Neural crest cell (in vitro differentiated cells): ENCODE results near the gene DIP2B. TPM values are rescaled to one million over a fixed set of nuclear protein-coding genes. Genes with fewer than 3 reads are reported as not detected.

ENCODE experiments used
- DNase-seq: peaks from one replicate; pipeline ENCODE4 v3.0.0; 2021; ENCODE audit warnings: low read depth, mixed read lengths, low spot score
- H3K27ac Mint-ChIP-seq: one replicate; pipeline ENCODE4 v1.8.0; 2021; ENCODE audit warnings: mild to moderate bottlenecking, mixed read lengths; ENCODE audit not compliant: unreplicated experiment
- H3K27me3 Mint-ChIP-seq: 2 replicates; pipeline ENCODE4 v1.8.0; 2021; ENCODE audit warnings: low read depth, mild to moderate bottlenecking, mixed read lengths
- H3K36me3 Mint-ChIP-seq: 2 replicates; pipeline ENCODE4 v1.8.0; 2021; ENCODE audit warnings: low read depth, mild to moderate bottlenecking, mixed read lengths
- H3K4me1 Mint-ChIP-seq: 2 replicates; pipeline ENCODE4 v1.8.0; 2021; ENCODE audit warnings: mixed read lengths
- H3K4me3 Mint-ChIP-seq: one replicate; pipeline ENCODE4 v1.8.0; 2021; ENCODE audit warnings: mild to moderate bottlenecking, mixed read lengths
- H3K9me3 Mint-ChIP-seq: 2 replicates; pipeline ENCODE4 v1.8.0; 2021; ENCODE audit warnings: mixed read lengths
- CTCF ChIP-seq: fragments of 200-600 bp; sonication (generic); conservative IDR thresholded peaks from 2 replicates; pipeline ENCODE4 v1.5.0; 2021; ENCODE audit warnings: antibody characterized with exemption, mild to moderate bottlenecking
- total RNA-seq: library from RNA; stranded (reverse); gene quantifications from 2 replicates; pipeline ENCODE4 v1.2.1, GENCODE V29; 2021

Gene DIP2B
- total RNA-seq, 1 donor from 2014 or later, result 39.4 TPM

DNA sequence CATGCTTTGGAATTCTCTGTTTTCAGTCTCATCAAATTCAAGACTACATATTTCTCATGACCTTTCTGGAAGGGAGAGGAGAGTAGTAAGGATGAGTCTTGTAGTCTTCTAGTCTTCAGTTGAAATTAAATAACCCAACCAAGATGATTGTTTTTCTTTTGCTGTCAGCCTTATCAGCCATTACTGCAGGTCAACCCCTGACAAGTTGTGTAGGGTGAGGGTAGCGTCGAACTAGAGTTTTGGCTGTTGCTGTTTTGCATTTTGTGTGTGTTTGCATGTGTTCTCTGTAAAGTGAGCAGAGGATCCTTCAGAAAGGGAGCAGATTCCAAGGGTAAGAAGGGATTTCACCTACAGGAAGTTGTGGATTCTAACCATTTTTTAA is 28.4 kb downstream of the DIP2B start:
- no peak for DNase-seq

DNA sequence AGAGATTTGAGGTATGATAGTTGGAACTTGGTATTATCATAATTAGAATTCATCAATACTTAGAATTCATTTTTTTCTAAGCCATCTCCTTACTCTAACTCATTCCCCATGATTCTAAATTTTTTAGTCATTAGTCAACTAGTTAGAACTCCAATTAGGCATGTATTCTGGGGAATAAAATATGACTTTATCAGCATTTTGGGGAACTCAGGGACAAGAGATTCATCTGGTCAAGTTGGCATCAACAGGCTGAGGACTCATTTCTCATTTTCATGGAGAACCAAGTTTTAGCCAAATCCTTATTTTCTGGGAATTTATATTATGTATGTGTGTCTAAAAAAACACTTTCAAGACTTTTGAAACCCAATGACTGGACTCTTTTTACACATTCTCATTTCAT is 29.2 kb downstream of the DIP2B start:
- Mint-ChIP-seq H3K27ac (no peak overlapping the region), H3K9me3 (no peaks in the 10 kb centered on the region), H3K4me3 (no peak overlapping the region), H3K36me3 (peaks cover 2% of the 10 kb centered on the region), H3K4me1 (peaks cover 19% of the 10 kb centered on the region), H3K27me3 (no peaks in the 10 kb centered on the region)
- TF ChIP-seq CTCF, result no peak
- no peak for DNase-seq

More for the DNA sequence above, 28.4 kb downstream of the DIP2B start:
- Mint-ChIP-seq H3K4me1 (peaks cover 23% of the 10 kb centered on the region), H3K9me3 (no peaks in the 10 kb centered on the region), H3K36me3 (peaks cover 2% of the 10 kb centered on the region), H3K4me3 (no peak overlapping the region), H3K27ac (no peak overlapping the region), H3K27me3 (no peaks in the 10 kb centered on the region)
- no peak for TF ChIP-seq CTCF

GRCh38 chr12:50536831-50537537 is 32.2 kb downstream of the DIP2B start:
- no peaks in the 10 kb centered on the region for H3K9me3 Mint-ChIP-seq
- no peaks in the 10 kb centered on the region for H3K27me3 Mint-ChIP-seq
- H3K36me3 Mint-ChIP-seq, result peaks cover 2% of the 10 kb centered on the region
- no peak for DNase-seq
- no peak for TF ChIP-seq CTCF
- H3K4me1 Mint-ChIP-seq, result peaks cover 17% of the 10 kb centered on the region
- no peak overlapping the region for H3K27ac Mint-ChIP-seq
- no peak overlapping the region for H3K4me3 Mint-ChIP-seq

DNA sequence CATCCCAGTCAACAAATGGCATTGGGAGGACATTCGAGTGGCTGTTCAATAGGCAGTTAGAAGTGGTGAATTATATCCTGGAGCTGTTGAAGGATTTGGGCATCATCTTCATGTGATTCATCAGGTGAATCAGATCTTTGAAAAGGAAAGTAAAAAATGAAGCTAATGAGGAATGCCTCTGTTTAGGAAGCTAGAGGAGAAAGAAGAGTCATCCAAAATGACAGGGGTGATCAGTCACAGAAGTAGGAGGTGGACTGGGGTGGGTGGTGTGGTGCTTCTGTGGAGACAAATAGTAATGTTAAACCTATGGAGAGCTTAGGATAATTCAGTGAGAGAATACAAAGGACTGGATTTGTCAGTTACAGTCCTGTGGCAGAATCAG is 32.7 kb downstream of the DIP2B start:
- no peak for DNase-seq
- Mint-ChIP-seq H3K4me1 (peaks cover 17% of the 10 kb centered on the region), H3K4me3 (no peak overlapping the region), H3K27me3 (no peaks in the 10 kb centered on the region), H3K27ac (no peak overlapping the region), H3K9me3 (no peaks in the 10 kb centered on the region), H3K36me3 (peaks cover 2% of the 10 kb centered on the region)
- TF ChIP-seq CTCF, result no peak

- Mint-ChIP-seq H3K4me1 (peaks cover 17% of the 10 kb centered on the region), H3K9me3 (no peaks in the 10 kb centered on the region), H3K27me3 (no peaks in the 10 kb centered on the region), H3K36me3 (peaks cover 2% of the 10 kb centered on the region), H3K27ac (no peak overlapping the region), H3K4me3 (no peak overlapping the region)
- no peak for DNase-seq
- TF ChIP-seq CTCF, result no peak
These were observed 33.4 kb downstream of the DIP2B start for GRCh38 chr12:50538182-50538581.
